CD4-positive, alpha-beta T cell treated with Interleukin-21 for 1 hour (primary cell): ENCODE measurements around the gene SKP1.

Source experiments
- DNase-seq: peaks from one replicate; pipeline ENCODE4 v3.0.0-alpha.2; 2020

The SKP1 gene

GRCh38 chr5:134128648-134128995, 48.1 kb downstream of the SKP1 start:
- DNase-seq = no peak

- DNase-seq = no peak
Measured at GRCh38 chr5:134127988-134128647, 48.6 kb downstream of the SKP1 start.

- DNase-seq = peak; percentile 51
Measured at GRCh38 chr5:134127376-134127861, 49.3 kb downstream of the SKP1 start.

- no peak for DNase-seq
Measured at GRCh38 chr5:134125039-134126015, 51.4 kb downstream of the SKP1 start.

GRCh38 chr5:134124289-134125038, 52.3 kb downstream of the SKP1 start:
- DNase-seq = peak; percentile 52

GRCh38 chr5:134123360-134123759, 53.4 kb downstream of the SKP1 start:
- no peak for DNase-seq

GRCh38 chr5:134122530-134122929, 54.2 kb downstream of the SKP1 start:
- DNase-seq = peak; percentile 68

GRCh38 chr5:134120386-134121138, 56.2 kb downstream of the SKP1 start:
- no peak for DNase-seq

- DNase-seq = no peak
Measured at GRCh38 chr5:134119720-134120119, 57.0 kb downstream of the SKP1 start.

GRCh38 chr5:134118212-134118835, 58.4 kb downstream of the SKP1 start:
- no peak for DNase-seq

- no peak for DNase-seq
Measured at GRCh38 chr5:134116789-134117761, 59.7 kb downstream of the SKP1 start.

- DNase-seq = no peak
Measured at GRCh38 chr5:134116286-134116685, 60.5 kb downstream of the SKP1 start.

GRCh38 chr5:134115806-134116175, 61.0 kb downstream of the SKP1 start:
- DNase-seq = no peak

GRCh38 chr5:134114886-134115805, 61.6 kb downstream of the SKP1 start:
- DNase-seq = peak; percentile 81

GRCh38 chr5:134113902-134114875, 62.6 kb downstream of the SKP1 start, which contains the start of gene TCF7:
Gene TCF7 (plus strand): TSS chr5:134114681. CDS start chr5:134114907, 226 bp downstream.
- DNase-seq = peak; percentile 85

GRCh38 chr5:134113363-134113889, 63.3 kb downstream of the SKP1 start:
- DNase-seq = no peak

GRCh38 chr5:134112726-134113362, 63.9 kb downstream of the SKP1 start:
- DNase-seq = no peak
